Activated naive CD4-positive, alpha-beta T cell treated with anti-CD3 and anti-CD28 coated beads, Interleukin-2, amount 10 ng/mL, durations not matched to agents 7 days and 5 days (primary cell): Measurements from ENCODE around the gene PDPR.
"Not testable (repeated sequence)": the region's sequence is repeated elsewhere in the genome, so short reads cannot be mapped to it uniquely, and the experiment has no call there.

Experiments
- CTCF ChIA-PET: fragments of 350-600 bp; sonication (Branson Sonifier 250); formaldehyde crosslinking; loops from one replicate; lab custom pipeline; 2021; ENCODE audit warnings: antibody characterized with exemption; lab: Charles Lee
- DNase-seq: peaks from one replicate; pipeline ENCODE4 v3.0.0-alpha.2; 2020
- H3K27ac Mint-ChIP-seq: one replicate; pipeline ENCODE4 v1.8.0; 2021; ENCODE audit warnings: mild to moderate bottlenecking, moderate library complexity, mixed read lengths
- H3K27me3 Mint-ChIP-seq: one replicate; pipeline ENCODE4 v1.8.0; 2021; ENCODE audit warnings: mild to moderate bottlenecking, mixed read lengths
- H3K36me3 Mint-ChIP-seq: one replicate; pipeline ENCODE4 v1.8.0; 2021; ENCODE audit warnings: mixed read lengths
- H3K4me1 Mint-ChIP-seq: one replicate; pipeline ENCODE4 v1.8.0; 2021; ENCODE audit warnings: mixed read lengths
- H3K4me3 Mint-ChIP-seq: one replicate; pipeline ENCODE4 v1.8.0; 2021; ENCODE audit warnings: mild to moderate bottlenecking, moderate library complexity, mixed read lengths
- H3K9me3 Mint-ChIP-seq: one replicate; pipeline ENCODE4 v1.8.0; 2021; ENCODE audit warnings: mixed read lengths

PDPR gene

GRCh38 chr16:70113982-70114826, at the start of gene PDPR:
PDPR (plus strand) TSS chr16:70114332; CDS start chr16:70120493, 6,161 bp downstream.
- H3K27ac Mint-ChIP-seq, result peak within 1 kb of the TSS; percentile 85
- peaks cover 17% of the 10 kb centered on the region for H3K4me1 Mint-ChIP-seq
- CTCF ChIA-PET, H3K36me3 Mint-ChIP-seq, H3K9me3 Mint-ChIP-seq, H3K27me3 Mint-ChIP-seq: not testable (repeated sequence)
- peak within 1 kb of the TSS; percentile 87 for H3K4me3 Mint-ChIP-seq
- DNase-seq, result peak; percentile 96

GRCh38 chr16:70064841-70065370, 49.2 kb upstream of the PDPR start:
- H3K36me3 Mint-ChIP-seq, CTCF ChIA-PET, H3K27me3 Mint-ChIP-seq, H3K9me3 Mint-ChIP-seq: not testable (repeated sequence)
- peak; percentile 81 for DNase-seq
- H3K27ac Mint-ChIP-seq, result peak overlapping the region; percentile 75
- H3K4me1 Mint-ChIP-seq, result peaks cover 15% of the 10 kb centered on the region
- peak overlapping the region; percentile 79 for H3K4me3 Mint-ChIP-seq

DNA sequence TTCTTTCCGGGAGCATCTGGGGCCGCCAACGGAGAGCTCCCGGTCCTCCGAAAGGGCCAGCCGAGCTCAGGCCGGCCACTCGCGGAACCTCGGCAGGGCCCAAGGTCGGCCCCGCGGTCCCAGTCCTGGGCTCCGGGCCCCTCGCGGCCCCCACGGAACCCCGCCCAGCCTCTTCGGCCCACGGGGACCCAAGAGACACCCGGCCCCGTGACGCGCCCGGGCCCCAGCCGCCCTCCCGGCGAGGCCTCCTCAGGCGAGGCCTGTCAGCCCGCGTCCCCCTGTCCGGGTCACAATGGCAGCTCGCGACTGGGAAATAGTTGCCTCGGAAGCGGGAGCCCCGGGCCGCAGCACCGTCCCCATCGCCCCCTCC, 48.8 kb upstream of the PDPR start:
- Mint-ChIP-seq H3K4me3 (peak overlapping the region; percentile 81), H3K4me1 (peaks cover 15% of the 10 kb centered on the region)
- H3K27me3 Mint-ChIP-seq, H3K9me3 Mint-ChIP-seq, CTCF ChIA-PET, H3K36me3 Mint-ChIP-seq, H3K27ac Mint-ChIP-seq, DNase-seq: not testable (repeated sequence)

DNA sequence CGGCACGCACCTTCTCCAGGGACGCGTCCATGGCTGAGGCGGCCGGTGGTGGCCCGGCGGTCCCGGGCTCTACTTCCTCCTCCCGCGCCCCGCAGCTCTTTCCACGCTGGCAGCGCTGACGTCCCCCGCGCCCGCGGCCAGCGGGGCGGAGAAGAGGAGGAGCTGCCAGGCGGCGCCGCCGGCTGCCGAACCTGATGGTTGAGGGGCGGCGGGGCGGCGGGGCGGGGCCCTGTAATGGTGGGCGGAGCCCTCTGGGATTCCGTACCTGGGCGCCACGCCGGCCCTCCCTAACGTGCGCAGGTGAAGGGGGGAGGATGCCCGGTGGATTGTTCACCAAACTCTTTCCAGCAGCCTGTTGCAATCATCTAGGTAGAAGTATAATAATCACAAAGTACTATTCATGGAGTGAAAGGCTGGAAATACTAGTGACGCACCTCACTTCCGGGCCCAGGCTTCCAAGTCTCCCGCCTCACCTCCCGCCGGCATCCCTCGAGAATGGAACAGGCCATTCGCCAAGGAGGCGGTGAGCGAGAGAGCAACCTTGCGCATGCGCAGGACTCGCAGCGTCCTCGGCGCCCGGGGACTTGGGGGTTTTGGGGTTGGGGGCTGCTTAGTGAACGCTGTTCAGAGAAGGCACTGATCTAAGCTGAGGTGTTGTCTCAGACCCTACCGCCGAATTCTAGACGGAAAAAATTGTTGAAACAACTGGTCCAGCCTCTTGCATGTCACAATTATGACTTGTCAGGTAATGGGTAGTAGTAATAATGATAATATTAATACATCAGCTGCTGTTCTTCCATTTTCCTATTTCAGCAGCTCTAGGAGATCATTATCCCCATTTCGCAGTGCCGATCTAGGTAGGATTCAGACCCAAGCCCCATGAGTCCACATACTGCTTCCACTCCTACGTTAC, 48.1 kb upstream of the PDPR start:
- Mint-ChIP-seq H3K27ac (peak overlapping the region; percentile 82), H3K4me3 (peak overlapping the region; percentile 81), H3K4me1 (peaks cover 15% of the 10 kb centered on the region)
- H3K27me3 Mint-ChIP-seq, H3K36me3 Mint-ChIP-seq, H3K9me3 Mint-ChIP-seq, CTCF ChIA-PET: not testable (repeated sequence)
- DNase-seq, result peak; percentile 95

GRCh38 chr16:70066751-70067150, 47.4 kb upstream of the PDPR start:
- H3K36me3 Mint-ChIP-seq, H3K9me3 Mint-ChIP-seq, H3K27me3 Mint-ChIP-seq, DNase-seq, CTCF ChIA-PET, H3K27ac Mint-ChIP-seq: not testable (repeated sequence)
- Mint-ChIP-seq H3K4me3 (peak overlapping the region; percentile 70), H3K4me1 (peaks cover 15% of the 10 kb centered on the region)

- DNase-seq, H3K27me3 Mint-ChIP-seq, H3K27ac Mint-ChIP-seq, H3K4me1 Mint-ChIP-seq, CTCF ChIA-PET, H3K4me3 Mint-ChIP-seq, H3K36me3 Mint-ChIP-seq, H3K9me3 Mint-ChIP-seq: not testable (repeated sequence)
Measured at GRCh38 chr16:70079081-70079480, 35.1 kb upstream of the PDPR start.

DNA sequence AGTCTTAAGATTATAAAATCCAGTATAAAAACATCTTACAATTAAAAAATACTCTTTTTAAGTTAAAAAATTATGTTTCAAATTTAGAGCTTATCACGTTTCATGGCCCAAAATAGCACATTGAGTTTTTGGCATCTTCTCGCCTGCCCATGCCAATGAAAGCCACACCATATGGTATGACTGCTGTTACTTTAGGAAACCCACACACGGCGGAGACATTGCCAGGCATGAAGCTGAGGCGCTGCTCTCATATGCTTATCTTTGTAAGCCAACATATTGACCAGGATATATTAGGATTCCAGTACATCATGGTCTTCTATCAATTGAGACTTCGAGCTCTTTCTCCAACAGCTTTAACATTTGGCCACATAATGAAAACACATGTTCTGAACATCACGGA, 32.9 kb upstream of the PDPR start:
- CTCF ChIA-PET, H3K4me1 Mint-ChIP-seq, H3K27me3 Mint-ChIP-seq, H3K4me3 Mint-ChIP-seq, DNase-seq, H3K27ac Mint-ChIP-seq, H3K36me3 Mint-ChIP-seq, H3K9me3 Mint-ChIP-seq: not testable (repeated sequence)

DNA sequence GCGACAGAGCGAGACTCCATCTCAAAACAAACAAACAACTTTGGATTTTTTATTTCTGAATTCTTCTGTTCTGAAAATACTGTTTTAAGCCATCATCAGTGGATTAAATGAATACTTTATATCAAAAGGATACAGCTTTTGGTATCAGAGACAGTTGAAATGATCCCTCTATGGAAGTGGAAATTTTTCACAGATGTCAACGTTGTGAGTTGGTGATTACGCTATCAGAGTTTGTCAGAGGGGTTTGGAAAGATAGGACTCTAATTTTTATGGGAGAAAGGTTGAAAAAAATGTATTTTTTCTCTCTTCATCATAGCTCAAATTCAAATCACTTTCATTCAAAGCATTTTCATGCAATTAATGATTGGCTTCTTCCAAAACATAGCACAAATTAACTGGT, 30.2 kb upstream of the PDPR start:
- DNase-seq, H3K4me1 Mint-ChIP-seq, H3K27ac Mint-ChIP-seq, H3K36me3 Mint-ChIP-seq, H3K9me3 Mint-ChIP-seq, H3K27me3 Mint-ChIP-seq, H3K4me3 Mint-ChIP-seq, CTCF ChIA-PET: not testable (repeated sequence)

DNA sequence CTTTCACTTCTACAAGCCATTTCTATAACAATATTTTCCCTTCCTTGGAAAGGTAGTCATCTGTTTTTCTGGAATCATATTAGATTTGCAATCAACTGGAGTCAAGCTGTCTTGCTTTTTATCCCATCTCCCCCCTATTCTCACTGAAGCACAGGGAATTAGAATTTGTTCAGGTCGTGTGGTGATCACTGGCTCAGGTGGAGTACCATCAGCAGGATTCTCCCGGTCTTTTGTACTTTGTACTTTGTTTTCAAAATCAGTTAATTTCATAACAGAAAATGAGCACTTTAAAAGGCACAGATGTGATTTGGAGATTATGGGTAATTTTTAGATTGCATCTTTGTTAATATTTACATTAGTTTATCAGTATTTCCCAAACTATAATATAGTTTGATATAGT, 26.0 kb upstream of the PDPR start:
- CTCF ChIA-PET, DNase-seq, H3K36me3 Mint-ChIP-seq, H3K4me3 Mint-ChIP-seq, H3K27me3 Mint-ChIP-seq, H3K4me1 Mint-ChIP-seq, H3K27ac Mint-ChIP-seq, H3K9me3 Mint-ChIP-seq: not testable (repeated sequence)

GRCh38 chr16:70088877-70089276, 25.3 kb upstream of the PDPR start:
- DNase-seq, H3K36me3 Mint-ChIP-seq, H3K4me3 Mint-ChIP-seq, H3K9me3 Mint-ChIP-seq, H3K27me3 Mint-ChIP-seq, H3K4me1 Mint-ChIP-seq, H3K27ac Mint-ChIP-seq, CTCF ChIA-PET: not testable (repeated sequence)

- H3K27ac Mint-ChIP-seq, H3K9me3 Mint-ChIP-seq, DNase-seq, CTCF ChIA-PET, H3K4me3 Mint-ChIP-seq, H3K4me1 Mint-ChIP-seq, H3K36me3 Mint-ChIP-seq, H3K27me3 Mint-ChIP-seq: not testable (repeated sequence)
Measured at GRCh38 chr16:70089289-70089688, 24.8 kb upstream of the PDPR start.

DNA sequence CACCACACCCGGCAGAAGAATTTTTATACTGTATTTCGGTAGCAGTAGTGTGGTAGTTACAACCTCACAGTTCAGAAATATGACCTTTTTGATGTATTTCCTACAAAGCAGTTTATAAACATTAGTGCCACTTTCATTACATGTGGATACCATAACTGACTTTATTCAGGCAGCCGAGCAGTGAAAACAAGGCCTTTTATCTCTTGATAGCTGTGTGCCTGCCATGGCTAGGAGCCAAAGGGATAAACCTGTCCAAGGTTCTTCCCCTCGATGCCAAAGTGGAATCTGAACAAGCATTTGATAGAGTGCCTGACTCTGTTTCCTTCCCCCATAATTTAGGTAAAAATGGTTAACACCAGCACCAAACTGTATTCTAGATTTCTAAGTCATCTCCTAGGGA, 23.0 kb upstream of the PDPR start:
- H3K9me3 Mint-ChIP-seq, CTCF ChIA-PET, H3K36me3 Mint-ChIP-seq, H3K4me3 Mint-ChIP-seq, H3K27me3 Mint-ChIP-seq, H3K4me1 Mint-ChIP-seq, DNase-seq, H3K27ac Mint-ChIP-seq: not testable (repeated sequence)

DNA sequence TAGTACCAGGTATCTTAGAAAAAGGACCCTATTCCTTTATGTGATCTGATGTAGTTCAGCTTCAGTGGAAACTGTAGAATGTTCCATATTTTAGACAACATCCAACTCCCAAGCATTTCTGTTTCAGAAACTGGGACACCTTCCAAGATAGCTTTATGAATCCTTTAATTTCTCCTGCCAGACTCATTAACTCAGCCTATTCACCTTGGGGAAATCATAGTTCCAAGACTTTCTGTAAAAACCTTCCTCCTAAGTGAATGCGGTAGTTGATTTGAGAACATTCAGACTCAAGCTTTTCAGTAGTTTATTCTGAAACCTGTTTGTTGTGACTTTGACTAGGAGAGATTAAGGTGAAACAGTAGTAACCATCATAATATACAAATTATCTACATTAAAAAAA, 20.0 kb upstream of the PDPR start:
- CTCF ChIA-PET, H3K4me3 Mint-ChIP-seq, H3K4me1 Mint-ChIP-seq, DNase-seq, H3K27me3 Mint-ChIP-seq, H3K27ac Mint-ChIP-seq, H3K36me3 Mint-ChIP-seq, H3K9me3 Mint-ChIP-seq: not testable (repeated sequence)

GRCh38 chr16:70109583-70110279, 4.4 kb upstream of the PDPR start:
- H3K27me3 Mint-ChIP-seq, H3K4me1 Mint-ChIP-seq, H3K9me3 Mint-ChIP-seq, H3K36me3 Mint-ChIP-seq, CTCF ChIA-PET, DNase-seq, H3K27ac Mint-ChIP-seq, H3K4me3 Mint-ChIP-seq: not testable (repeated sequence)
